T-cell (primary cell): Measurements from ENCODE around the gene REX1BD. TPM values are rescaled to one million over a fixed set of nuclear protein-coding genes. Genes with fewer than 3 reads are reported as not detected.
A peak's percentile ranks its signal among the peaks of the same experiment; 100 is the strongest.

Experiments used
- ATAC-seq, 4 experiments: fragments of 200-7000 bp in 3 of 4; fragments of 150-1000 bp in 1 of 4; cut with Tn5 transposase; replicated peaks in 1 of 4; 1 replicate in 3 of 4; 2 replicates in 1 of 4; pipeline ENCODE4 v1.10.0; 2021; ENCODE audit warnings: moderate library complexity in 3 of 4, mild to moderate bottlenecking in 2 of 4, moderate number of reproducible peaks in 1 of 4
- CTCF ChIA-PET, 2 donors: fragments of 300-600 bp; sonication (Branson Sonifier 250); formaldehyde crosslinking; loops; one replicate each; lab custom pipeline; 2022; ENCODE audit warnings: antibody characterized with exemption in 2 of 2; lab: Charles Lee
- POLR2A ChIA-PET, 2 donors: fragments of 300-600 bp; sonication (Branson Sonifier 250); formaldehyde crosslinking; loops; one replicate each; lab custom pipeline; 2022; ENCODE audit warnings: antibody characterized with exemption in 2 of 2; lab: Charles Lee
- DNase-seq, 35 experiments: peaks; one replicate each; pipeline versions ENCODE4 v3.0.0 to v3.0.0-alpha.2; 2013 to 2023
- H3K27ac ChIP-seq: one replicate; pipeline ENCODE4 v1.5.1; 2013; ENCODE audit warnings: low read length
- H3K27me3 ChIP-seq, 2 experiments: replicated peaks in 1 of 2; 1 replicate in 1 of 2; 2 replicates in 1 of 2; pipeline versions ENCODE4 v1.6.1 to v1.7.0; 2013; ENCODE audit warnings: low read length in 1 of 2, mixed read lengths in 1 of 2; ENCODE audit not compliant: control insufficient read depth in 2 of 2, insufficient read depth in 2 of 2; ENCODE audit errors: extremely low read depth in 1 of 2
- H3K36me3 ChIP-seq, 2 donors: 1 replicate in 1 of 2; 2 replicates in 1 of 2; pipeline versions ENCODE4 v1.6.1 to v1.7.0; 2013; ENCODE audit warnings: low read length in 1 of 2; ENCODE audit not compliant: control insufficient read depth in 2 of 2, insufficient read depth in 1 of 2; ENCODE audit errors: extremely low read depth in 1 of 2
- H3K4me1 ChIP-seq, 2 experiments: 1 replicate in 1 of 2; 2 replicates in 1 of 2; pipeline versions ENCODE4 v1.6.1 to v1.7.0; 2013; ENCODE audit warnings: low read length in 2 of 2, mixed read lengths in 1 of 2; ENCODE audit not compliant: insufficient read depth in 2 of 2, control insufficient read depth in 1 of 2; ENCODE audit errors: extremely low read depth in 1 of 2
- H3K4me3 ChIP-seq, 2 donors: 1 replicate in 1 of 2; 2 replicates in 1 of 2; pipeline versions ENCODE4 v1.5.1 to v1.7.0; 2013; ENCODE audit warnings: mild to moderate bottlenecking in 2 of 2, low read length in 1 of 2, moderate library complexity in 1 of 2; ENCODE audit not compliant: control insufficient read depth in 1 of 2; ENCODE audit errors: extremely low read depth in 1 of 2
- H3K9me3 ChIP-seq: 2 replicates; pipeline ENCODE4 v1.7.0; 2013
- H3K27ac Mint-ChIP-seq, 2 donors: one replicate each; pipeline ENCODE4 v1.8.0; 2020 to 2021; ENCODE audit warnings: mild to moderate bottlenecking in 2 of 2, mixed read lengths in 2 of 2
- H3K27me3 Mint-ChIP-seq, 2 donors: one replicate each; pipeline ENCODE4 v1.8.0; 2021 to 2022; ENCODE audit warnings: mixed read lengths in 2 of 2
- H3K36me3 Mint-ChIP-seq: one replicate; pipeline ENCODE4 v1.8.0; 2021; ENCODE audit warnings: mixed read lengths
- H3K4me1 Mint-ChIP-seq, 3 donors: one replicate each; pipeline ENCODE4 v1.8.0; 2020 to 2022; ENCODE audit warnings: mixed read lengths in 3 of 3, mild to moderate bottlenecking in 1 of 3
- H3K4me3 Mint-ChIP-seq, 3 donors: one replicate each; pipeline ENCODE4 v1.8.0; 2020 to 2022; ENCODE audit warnings: mild to moderate bottlenecking in 3 of 3, mixed read lengths in 3 of 3, moderate library complexity in 3 of 3
- H3K9me3 Mint-ChIP-seq, 3 donors: one replicate each; pipeline ENCODE4 v1.8.0; 2020 to 2022; ENCODE audit warnings: mixed read lengths in 3 of 3
- WGBS: methylation state at CpG from one replicate; pipeline ENCODE4 v1.1.5; 2013; ENCODE audit warnings: missing lambda C conversion rate; ENCODE audit not compliant: insufficient coverage; 5-methylcytosine and 5-hydroxymethylcytosine counted together
- total RNA-seq, 35 experiments: library from RNA in 6 of 35; stranded (reverse) in 6 of 35; fragments of 120-200 nt in 1 of 35; gene quantifications; one replicate each; pipeline versions ENCODE4 v1.2.1 to v1.2.4 and lab custom pipeline; 2013 to 2026

The REX1BD gene
- total RNA-seq, 5 donors from 2014 or later (not counting 1 experiment from before 2014, with no cell fraction given) = 91.8 to 166 (median 150) TPM

DNA sequence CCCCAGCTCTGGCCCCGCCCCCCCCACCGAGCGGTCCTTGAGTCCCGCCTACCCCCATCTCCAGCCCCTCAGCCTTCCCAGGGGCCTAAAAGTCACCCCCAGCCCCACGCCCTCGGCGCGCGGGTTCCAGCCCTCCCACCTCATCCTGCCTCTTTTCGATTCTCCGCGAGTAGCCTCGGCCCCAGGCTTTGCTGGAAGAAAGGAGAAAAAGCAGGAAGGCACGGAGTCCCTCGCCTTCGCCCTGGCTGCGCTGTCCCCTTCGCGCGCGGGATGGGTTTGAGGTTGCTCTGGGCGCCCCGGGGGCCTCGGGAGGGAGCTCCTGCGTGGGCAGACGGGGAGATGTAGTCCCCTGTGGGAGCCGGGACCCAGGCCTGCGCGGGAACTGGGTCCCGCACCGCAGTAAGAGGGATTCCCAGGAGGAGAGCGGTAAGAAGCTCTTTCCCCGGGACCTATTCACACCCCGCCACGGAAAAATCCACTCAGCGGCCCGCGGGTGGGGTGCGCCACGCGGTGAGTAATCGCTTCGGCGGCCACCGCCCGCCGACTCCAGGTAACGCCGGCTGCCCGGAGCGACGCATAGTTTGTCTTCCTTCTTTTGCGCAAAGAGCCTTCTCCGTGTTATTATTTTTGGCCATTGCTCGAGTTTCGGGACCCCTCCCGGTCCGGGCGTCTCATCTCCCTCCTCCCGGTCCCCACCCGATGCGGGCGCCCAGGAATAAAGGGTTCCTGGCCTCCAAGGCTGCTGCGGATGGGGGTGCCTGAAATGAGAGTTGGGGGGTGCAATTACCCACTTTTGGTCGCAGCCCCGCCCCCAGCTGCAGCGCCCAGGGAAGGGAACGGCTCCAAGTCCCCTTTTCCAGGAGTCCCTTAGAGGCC, 18.9 kb downstream of the REX1BD start:
- 5% methylated on average over 46 of the region's 68 CpGs for WGBS
- H3K27ac Mint-ChIP-seq = no peak overlapping the region
- no peaks in the 10 kb centered on the region for H3K36me3 Mint-ChIP-seq
- peaks cover 41 to 72% of the 10 kb centered on the region in 2 donors for H3K27me3 Mint-ChIP-seq
- DNase-seq = peak in 1 of 35 experiments; percentile 25
- H3K4me1 Mint-ChIP-seq = peaks cover 14 to 37% (median 23%) of the 10 kb centered on the region in 3 donors
- Histone ChIP-seq H3K4me1 (peaks cover 5 to 45% of the 10 kb centered on the region in 2 experiments), H3K4me3 (no peak overlapping the region), H3K27me3 (peaks cover 17 to 89% of the 10 kb centered on the region in 2 experiments), H3K27ac (no peak overlapping the region), H3K9me3 (no peaks in the 10 kb centered on the region), H3K36me3 (no peaks in the 10 kb centered on the region)
- ChIA-PET POLR2A (no interaction called here), CTCF (interaction anchor here in 1 of 2 donors (0.6 kb wide), 1 partner anchor 50 kb away, joined by 3 read pairs; no protein-coding TSS in a partner anchor)
- peak overlapping the region in 2 of 3 donors; percentile 21 to 45 for H3K4me3 Mint-ChIP-seq
- ATAC-seq = no peak
- no peaks in the 10 kb centered on the region for H3K9me3 Mint-ChIP-seq

DNA sequence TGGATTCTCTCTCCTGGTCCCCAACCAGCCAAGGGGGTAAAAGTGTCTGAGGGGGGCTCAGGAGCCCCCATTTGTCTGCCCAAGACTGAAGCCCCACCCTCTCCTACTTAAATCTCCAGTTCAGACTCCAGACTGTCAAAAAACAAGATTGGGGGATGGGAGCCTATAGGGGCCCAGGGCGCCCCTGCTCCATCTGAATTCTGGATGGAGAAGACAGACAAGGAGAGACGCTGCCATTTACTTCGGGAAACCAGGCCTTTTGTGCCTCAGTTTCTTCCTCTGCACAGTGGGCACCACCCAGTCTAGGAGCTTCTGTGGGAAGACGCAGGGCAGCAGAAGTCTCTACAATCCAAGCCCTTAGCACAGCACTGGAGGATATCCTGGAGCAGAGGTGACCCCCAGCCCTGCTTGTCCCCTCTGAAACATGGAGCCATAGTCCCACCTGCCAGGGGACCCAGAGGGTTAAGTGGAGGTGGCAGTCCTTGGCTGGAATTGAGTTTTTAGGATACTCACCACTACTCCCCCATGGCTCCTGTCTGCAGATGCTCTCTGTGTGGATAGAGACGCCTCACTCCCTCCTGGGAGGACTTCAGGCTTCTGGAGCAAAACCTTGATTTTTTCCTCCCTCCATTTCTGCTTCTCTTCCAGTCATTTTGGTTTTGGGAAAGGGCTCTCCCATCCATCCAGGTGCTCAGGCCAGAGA, 19.7 kb downstream of the REX1BD start:
- Histone ChIP-seq H3K9me3 (no peaks in the 10 kb centered on the region), H3K4me3 (no peak overlapping the region), H3K4me1 (peaks cover 6 to 50% of the 10 kb centered on the region in 2 experiments), H3K27me3 (peaks cover 17 to 88% of the 10 kb centered on the region in 2 experiments), H3K36me3 (no peaks in the 10 kb centered on the region), H3K27ac (no peak overlapping the region)
- H3K27ac Mint-ChIP-seq = no peak overlapping the region
- H3K27me3 Mint-ChIP-seq = peaks cover 35 to 68% of the 10 kb centered on the region in 2 donors
- CTCF ChIA-PET = no interaction called here
- H3K4me3 Mint-ChIP-seq = peak overlapping the region in 1 of 3 donors; percentile 45
- no peak for ATAC-seq
- WGBS = 18% methylated on average over 4 of the region's 5 CpGs
- no peaks in the 10 kb centered on the region for H3K36me3 Mint-ChIP-seq
- H3K9me3 Mint-ChIP-seq = no peaks in the 10 kb centered on the region
- POLR2A ChIA-PET = no interaction called here
- DNase-seq = no peak
- peaks cover 17 to 36% (median 21%) of the 10 kb centered on the region in 3 donors for H3K4me1 Mint-ChIP-seq

GRCh38 chr19:18608805-18609716, 20.5 kb downstream of the REX1BD start:
- H3K36me3 ChIP-seq = no peaks in the 10 kb centered on the region
- H3K4me3 ChIP-seq = no peak overlapping the region
- H3K9me3 Mint-ChIP-seq = no peaks in the 10 kb centered on the region
- peaks cover 17 to 88% of the 10 kb centered on the region in 2 experiments for H3K27me3 ChIP-seq
- H3K27me3 Mint-ChIP-seq = peaks cover 41 to 75% of the 10 kb centered on the region in 2 donors
- peaks cover 20 to 41% (median 20%) of the 10 kb centered on the region in 3 donors for H3K4me1 Mint-ChIP-seq
- H3K27ac ChIP-seq = no peak overlapping the region
- ChIA-PET CTCF (interaction anchor here in 1 of 2 donors (0.6 kb wide), 1 partner anchor 189 kb away, joined by 4 read pairs; no protein-coding TSS in a partner anchor), POLR2A (interaction anchor here in 1 of 2 donors (0.6 kb wide), 1 partner anchor 14 kb away, joined by 6 read pairs; no protein-coding TSS in a partner anchor)
- 34% methylated on average over 8 of the region's 9 CpGs for WGBS
- DNase-seq (no peak), ATAC-seq (no peak)
- peak overlapping the region in 1 of 3 donors; percentile 9 for H3K4me3 Mint-ChIP-seq
- H3K27ac Mint-ChIP-seq = peak overlapping the region in 1 of 2 donors; percentile 15
- H3K36me3 Mint-ChIP-seq = no peaks in the 10 kb centered on the region
- H3K4me1 ChIP-seq = peaks cover 6 to 49% of the 10 kb centered on the region in 2 experiments
- H3K9me3 ChIP-seq = no peaks in the 10 kb centered on the region

GRCh38 chr19:18609717-18610051, 21.1 kb downstream of the REX1BD start:
- H3K36me3 Mint-ChIP-seq = no peaks in the 10 kb centered on the region
- ChIA-PET POLR2A (interaction anchor here in 1 of 2 donors (0.6 kb wide), 1 partner anchor 14 kb away, joined by 6 read pairs; no protein-coding TSS in a partner anchor), CTCF (no interaction called here)
- H3K9me3 ChIP-seq = no peaks in the 10 kb centered on the region
- H3K36me3 ChIP-seq = no peaks in the 10 kb centered on the region
- peaks cover 47 to 76% of the 10 kb centered on the region in 2 donors for H3K27me3 Mint-ChIP-seq
- H3K27ac Mint-ChIP-seq = no peak overlapping the region
- peak overlapping the region in 1 of 3 donors; percentile 32 for H3K4me3 Mint-ChIP-seq
- no peak for ATAC-seq
- H3K4me3 ChIP-seq = no peak overlapping the region
- no peaks in the 10 kb centered on the region for H3K9me3 Mint-ChIP-seq
- WGBS = no CpG with 5 or more reads among the region's 2 CpGs
- DNase-seq = no peak
- H3K27me3 ChIP-seq = peaks cover 17 to 88% of the 10 kb centered on the region in 2 experiments
- peaks cover 6 to 49% of the 10 kb centered on the region in 2 experiments for H3K4me1 ChIP-seq
- no peak overlapping the region for H3K27ac ChIP-seq
- H3K4me1 Mint-ChIP-seq = peaks cover 20 to 41% (median 20%) of the 10 kb centered on the region in 3 donors

DNA sequence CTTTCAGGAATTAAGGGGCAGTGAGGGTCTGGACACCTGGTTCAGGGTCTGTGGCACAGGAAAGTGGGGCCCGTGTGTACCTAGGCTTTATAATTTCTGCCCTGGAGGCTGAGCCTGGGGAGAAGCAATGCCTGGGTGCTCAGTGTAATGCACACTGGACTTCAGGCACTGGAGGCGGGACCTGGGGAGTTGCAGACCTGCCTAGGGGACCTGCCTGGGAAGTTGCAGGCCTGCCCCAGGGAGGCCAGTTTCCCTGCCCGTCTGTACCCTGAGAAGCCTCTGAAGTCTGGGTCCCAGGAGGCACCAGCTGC, 21.6 kb downstream of the REX1BD start:
- POLR2A ChIA-PET = interaction anchor here in 1 of 2 donors (0.6 kb wide), 1 partner anchor 13 kb away, joined by 6 read pairs; no protein-coding TSS in a partner anchor
- peaks cover 51 to 76% of the 10 kb centered on the region in 2 donors for H3K27me3 Mint-ChIP-seq

More for the DNA sequence above, 21.6 kb downstream of the REX1BD start:
- peaks cover 6 to 47% of the 10 kb centered on the region in 2 experiments for H3K4me1 ChIP-seq
- CTCF ChIA-PET = no interaction called here
- H3K27ac Mint-ChIP-seq = no peak overlapping the region
- no peaks in the 10 kb centered on the region for H3K36me3 ChIP-seq
- peaks cover 19 to 88% of the 10 kb centered on the region in 2 experiments for H3K27me3 ChIP-seq
- H3K4me1 Mint-ChIP-seq = peaks cover 20 to 41% (median 20%) of the 10 kb centered on the region in 3 donors
- no peaks in the 10 kb centered on the region for H3K9me3 Mint-ChIP-seq
- H3K9me3 ChIP-seq = no peaks in the 10 kb centered on the region
- WGBS = 67% methylated on average over 2 of the region's 3 CpGs
- DNase-seq (no peak), ATAC-seq (no peak)
- no peaks in the 10 kb centered on the region for H3K36me3 Mint-ChIP-seq
- H3K4me3 ChIP-seq = no peak overlapping the region
- H3K27ac ChIP-seq = no peak overlapping the region
- H3K4me3 Mint-ChIP-seq = peak overlapping the region in 1 of 3 donors; percentile 32
